Measurements from ENCODE around the gene RNGTT.
"Not testable (repeated sequence)": the region's sequence is repeated elsewhere in the genome, so short reads cannot be mapped to it uniquely, and the experiment has no call there.

Gene RNGTT

DNA sequence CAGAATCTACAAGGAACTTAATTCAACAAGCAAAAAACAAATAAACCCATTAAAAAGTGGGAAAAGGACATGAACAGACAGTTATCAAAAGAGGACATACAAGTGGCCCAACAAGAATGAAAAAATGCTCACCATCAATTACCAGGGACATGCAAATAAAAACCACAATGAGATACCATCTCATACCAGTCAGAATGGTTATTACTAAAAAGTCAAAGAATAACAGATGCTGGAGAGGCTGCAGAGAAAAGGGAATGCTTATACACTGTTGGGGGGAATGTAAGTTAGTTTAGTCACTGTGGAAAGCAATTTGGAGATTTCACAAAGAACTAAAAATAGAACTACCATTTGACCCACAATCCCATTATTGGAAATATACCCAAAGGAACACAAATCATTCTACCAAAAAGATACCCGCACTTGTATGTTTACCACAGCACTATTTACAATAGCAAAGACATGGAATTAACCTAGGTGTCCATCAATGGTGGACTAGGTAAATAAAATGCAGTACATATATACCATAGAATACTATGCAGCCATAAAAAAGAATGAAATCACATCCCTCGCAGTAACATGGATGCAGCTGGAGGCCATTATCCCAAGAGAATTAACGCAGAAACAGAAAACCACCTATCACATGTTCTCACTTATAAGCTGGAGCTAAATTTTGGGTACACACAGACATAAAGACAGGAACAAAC lies 48.4 kb downstream of the RNGTT start:
- no peak for DNase-seq (ENCODE audit: low read depth in 2 of 3, low spot score in 2 of 3)

DNA sequence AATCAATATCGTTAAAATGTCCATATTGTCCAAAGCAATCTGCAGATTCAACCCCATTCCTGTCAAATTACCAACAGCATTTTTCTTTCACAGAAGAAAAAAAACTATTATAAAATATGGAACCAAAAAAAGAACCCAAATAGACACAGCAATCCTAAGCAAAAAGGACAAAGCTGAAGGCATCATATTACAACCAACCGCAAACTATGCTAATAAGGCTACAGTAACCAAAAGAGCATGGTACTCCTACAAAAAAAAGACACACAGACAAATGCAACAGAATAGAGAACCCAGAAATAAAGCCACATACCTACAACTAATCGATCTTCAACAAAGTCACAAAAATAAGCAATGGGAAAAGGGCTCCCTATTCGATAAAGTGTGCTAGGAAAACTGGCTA lies 49.2 kb downstream of the RNGTT start:
- DNase-seq (ENCODE audit: low read depth in 2 of 3, low spot score in 2 of 3), result no peak

- DNase-seq (ENCODE audit: low read depth in 2 of 3, low spot score in 2 of 3), result no peak
These were observed 49.9 kb downstream of the RNGTT start for GRCh38 chr6:88913471-88913870.

DNA sequence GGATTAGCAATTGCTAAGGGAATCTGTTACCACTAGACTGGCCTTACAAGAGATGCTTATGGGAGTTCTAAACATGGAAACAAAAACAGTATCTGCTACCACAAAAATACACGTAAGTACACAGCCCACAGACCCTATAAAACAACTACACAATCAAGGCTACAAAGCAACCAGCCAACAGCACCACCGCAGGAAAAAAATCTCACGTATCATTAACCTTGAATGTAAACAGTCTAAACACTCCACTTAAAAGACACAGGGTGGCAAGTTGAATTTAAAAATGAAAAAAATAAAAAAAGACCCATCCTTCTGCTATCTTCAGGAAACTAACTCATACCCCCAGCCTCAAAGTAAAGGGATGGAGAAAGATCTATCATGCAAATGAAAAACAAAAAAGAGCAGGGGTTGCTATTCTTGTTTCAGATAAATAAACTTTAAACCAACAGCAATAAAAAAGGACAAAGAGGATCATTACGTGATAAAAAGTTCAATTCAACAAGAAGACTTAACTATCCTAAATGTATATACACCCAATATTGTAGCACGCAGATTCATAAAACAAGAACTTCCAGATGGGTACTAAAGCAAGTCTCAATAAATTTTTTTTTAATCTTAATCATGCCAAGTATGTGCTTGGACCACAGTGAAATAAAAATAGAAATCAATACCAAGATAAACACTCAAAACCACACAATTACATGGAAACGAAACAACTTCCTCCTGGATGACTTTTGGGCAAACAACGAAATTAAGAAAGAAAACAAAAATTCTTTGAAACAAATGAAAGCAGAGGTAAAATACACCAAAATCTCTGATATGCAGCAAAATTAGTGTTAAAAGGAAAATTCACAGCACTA lies 52.3 kb downstream of the RNGTT start:
- no peak for DNase-seq (ENCODE audit: low read depth in 2 of 3, low spot score in 2 of 3)

DNA sequence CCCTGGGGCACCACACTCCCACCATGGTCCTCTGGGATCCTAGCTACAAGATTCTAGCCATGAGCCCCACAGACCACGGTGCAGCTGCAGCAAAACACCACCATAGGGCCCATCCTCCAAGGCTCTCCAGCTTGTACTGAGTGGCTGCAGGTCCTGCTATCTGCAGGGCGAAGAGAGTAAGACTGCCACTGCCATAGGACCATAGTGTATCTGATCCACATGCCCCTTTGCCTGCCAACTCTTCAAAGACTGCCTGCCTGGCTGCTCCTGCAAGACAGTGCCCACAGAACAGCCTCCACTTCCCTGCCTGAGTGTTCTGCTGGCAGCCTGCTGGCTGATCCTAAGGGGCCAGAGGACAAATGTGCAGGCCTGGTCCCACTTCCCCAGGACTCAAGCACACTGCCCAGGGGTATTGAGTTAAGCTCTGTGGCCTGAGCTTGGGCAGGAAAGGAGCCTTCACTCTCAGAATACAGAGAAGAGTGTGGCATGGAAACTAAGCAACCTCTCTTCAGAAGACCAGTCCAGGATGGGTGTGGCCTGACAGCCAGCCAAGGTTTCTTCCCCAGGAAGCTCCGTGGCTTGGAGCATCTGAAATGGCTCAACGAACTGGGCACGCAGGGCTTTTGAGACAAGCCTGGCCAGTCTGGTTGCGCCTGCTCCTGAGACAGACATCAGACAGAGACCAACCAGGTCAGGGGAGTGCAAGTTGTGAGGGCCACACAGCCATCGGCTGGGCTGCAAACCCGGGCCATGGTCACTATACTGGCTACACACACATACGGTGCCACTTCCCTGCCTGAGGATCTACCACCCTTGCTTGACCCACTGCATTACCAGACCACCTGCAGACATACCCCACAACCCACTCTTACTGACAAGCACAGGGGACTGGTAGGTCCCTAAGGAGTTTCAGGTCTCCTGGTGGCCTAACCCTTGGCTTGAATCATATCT lies 54.5 kb downstream of the RNGTT start:
- DNase-seq (ENCODE audit: low read depth in 2 of 3, low spot score in 2 of 3), result no peak

DNA sequence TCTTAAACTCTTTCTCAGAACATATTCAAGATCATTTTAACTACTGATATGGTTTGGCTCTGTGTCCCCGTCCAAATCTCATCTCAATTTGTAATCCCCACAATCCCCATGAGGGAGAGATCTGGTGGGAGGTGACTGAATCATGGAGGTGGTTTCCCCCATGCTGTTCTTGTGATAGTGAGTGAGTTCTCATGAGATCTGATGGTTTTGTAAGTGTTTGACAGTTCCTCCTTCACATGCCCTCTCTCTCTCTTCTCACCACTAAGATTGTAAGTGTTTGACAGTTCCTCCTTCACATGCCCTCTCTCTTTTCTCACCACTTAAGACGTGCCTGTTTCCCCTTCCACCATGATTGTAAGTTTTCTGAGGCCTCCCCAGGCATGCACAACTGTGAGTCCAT lies 56.3 kb downstream of the RNGTT start:
- DNase-seq (ENCODE audit: low read depth in 2 of 3, low spot score in 2 of 3), result not testable (repeated sequence)

DNA sequence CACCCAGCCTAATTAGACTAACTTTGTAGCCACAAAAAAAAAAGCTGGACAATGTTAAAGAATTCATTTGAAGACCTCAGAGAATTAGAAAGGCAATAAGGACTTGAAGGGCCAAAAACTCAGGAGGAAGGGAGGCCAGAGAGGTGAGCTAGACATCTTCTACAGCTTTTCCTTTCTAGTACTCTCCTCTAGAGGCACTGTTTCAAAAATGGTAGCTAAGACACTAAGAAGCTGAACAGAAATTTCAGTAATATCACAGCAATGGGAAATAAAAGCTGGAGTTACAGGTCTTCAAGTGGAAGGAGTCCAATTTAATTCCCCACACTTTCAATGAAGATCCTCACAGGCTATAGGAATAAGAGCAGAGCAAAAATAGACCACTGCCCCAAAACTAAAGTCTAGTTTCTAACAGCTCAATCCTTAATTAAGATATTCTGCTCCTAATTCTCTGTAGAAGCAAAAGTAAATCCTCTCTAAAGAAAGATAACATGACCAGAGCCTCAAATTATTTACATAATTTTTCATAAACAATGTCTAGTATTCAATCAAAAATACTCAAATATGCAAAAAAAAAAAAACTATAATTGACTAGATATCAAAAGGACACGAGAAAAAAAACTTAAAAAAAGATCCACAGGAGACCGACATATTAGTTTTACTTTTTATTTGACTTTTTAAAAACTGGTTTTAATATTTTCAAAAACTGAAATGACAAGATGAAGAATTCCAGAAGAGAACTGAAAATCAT lies 63.7 kb downstream of the RNGTT start:
- DNase-seq (ENCODE audit: low read depth in 2 of 3, low spot score in 2 of 3), result no peak

GRCh38 chr6:88895911-88896310 lies 67.5 kb downstream of the RNGTT start:
- DNase-seq (ENCODE audit: low read depth in 2 of 3, low spot score in 2 of 3), result no peak

DNA sequence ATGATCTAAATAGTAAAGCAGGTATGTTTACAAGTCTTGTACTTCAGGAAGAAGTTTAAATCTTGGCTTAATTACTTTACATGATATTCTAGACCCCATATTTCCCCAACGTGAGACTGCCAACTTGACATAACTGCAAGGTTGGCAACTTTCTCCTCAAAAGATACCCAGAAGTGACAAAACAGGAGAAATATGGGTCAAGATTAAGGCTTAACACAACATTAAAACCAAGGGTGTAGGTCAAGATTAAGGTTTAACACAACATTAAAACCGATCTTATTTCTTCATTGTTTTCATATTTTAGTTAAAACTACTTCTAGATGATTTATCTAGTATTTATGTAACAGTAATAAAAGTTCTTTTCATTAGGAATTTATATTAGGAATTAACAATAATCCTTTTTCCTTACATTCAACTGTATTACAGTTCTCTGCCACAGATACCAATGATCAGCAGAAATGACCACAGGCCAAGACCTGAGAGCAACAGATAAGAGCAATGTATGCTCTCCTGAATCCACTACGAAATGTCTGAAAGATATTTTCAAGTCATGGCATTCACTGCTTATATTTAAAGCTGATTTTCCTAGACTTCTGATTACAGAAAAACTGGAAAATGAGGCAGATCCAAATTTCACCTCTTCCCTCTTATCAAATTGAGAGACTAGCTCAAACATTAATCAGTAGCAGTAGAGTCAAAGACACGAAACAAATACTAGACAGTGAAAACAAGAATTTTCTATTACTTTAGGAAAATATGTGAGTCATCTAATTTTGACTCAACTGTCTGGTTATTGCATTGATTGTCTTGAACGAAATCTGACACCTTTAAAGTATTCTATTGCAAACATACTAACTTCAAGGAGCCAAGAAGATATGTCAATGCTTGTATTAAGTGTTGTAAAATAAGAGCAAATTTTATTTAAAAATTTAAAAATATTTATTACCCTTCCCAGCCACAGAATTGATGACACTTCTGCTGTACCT lies 72.3 kb downstream of the RNGTT start:
- no peak for DNase-seq (ENCODE audit: low read depth in 2 of 3, low spot score in 2 of 3)

GRCh38 chr6:88890394-88890793 lies 73.0 kb downstream of the RNGTT start:
- no peak for DNase-seq (ENCODE audit: low read depth in 2 of 3, low spot score in 2 of 3)

GRCh38 chr6:88884361-88884760 lies 79.1 kb downstream of the RNGTT start:
- DNase-seq (ENCODE audit: low read depth in 2 of 3, low spot score in 2 of 3), result no peak

DNA sequence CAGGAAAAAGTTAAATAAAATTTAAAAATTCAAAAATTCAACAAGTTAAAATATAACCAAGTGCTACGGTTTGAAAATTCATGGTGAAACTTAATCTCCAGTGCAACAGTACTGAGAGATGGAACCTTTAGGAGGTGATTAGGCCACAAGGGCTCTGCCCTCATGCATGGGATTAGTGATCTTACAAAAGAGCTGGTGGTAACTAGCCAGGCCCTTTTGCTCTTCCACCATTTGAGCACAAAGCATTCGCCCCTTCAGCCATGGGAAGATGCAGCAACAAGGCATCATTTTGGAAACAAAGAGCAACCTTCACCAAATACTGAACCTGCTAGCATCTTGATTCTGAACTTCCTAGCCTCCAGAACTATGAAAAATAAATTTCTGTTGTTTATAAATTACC lies 80.9 kb downstream of the RNGTT start:
- no peak for DNase-seq (ENCODE audit: low read depth in 2 of 3, low spot score in 2 of 3)

DNA sequence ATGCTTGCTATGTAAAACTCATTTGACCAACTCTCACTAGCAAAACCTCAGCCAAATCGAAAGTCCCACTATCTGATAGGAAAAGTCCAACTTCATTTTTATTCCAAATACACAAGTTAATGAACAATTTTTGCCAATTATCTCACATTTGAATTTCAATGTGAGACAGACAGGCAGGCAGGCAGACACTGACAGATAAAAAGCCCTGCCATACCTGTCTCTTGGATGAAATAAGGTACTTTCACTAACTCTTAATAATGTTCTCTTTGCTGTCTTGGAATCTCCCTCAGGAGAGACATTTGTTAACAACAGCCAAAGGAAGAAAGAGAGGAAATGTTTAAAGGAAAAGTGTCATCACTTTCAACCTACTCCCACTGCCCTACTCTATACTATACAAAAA lies 82.0 kb downstream of the RNGTT start:
- DNase-seq (ENCODE audit: low read depth in 2 of 3, low spot score in 2 of 3), result no peak

GRCh38 chr6:88880021-88880420 lies 83.4 kb downstream of the RNGTT start:
- no peak for DNase-seq (ENCODE audit: low read depth in 2 of 3, low spot score in 2 of 3)

DNA sequence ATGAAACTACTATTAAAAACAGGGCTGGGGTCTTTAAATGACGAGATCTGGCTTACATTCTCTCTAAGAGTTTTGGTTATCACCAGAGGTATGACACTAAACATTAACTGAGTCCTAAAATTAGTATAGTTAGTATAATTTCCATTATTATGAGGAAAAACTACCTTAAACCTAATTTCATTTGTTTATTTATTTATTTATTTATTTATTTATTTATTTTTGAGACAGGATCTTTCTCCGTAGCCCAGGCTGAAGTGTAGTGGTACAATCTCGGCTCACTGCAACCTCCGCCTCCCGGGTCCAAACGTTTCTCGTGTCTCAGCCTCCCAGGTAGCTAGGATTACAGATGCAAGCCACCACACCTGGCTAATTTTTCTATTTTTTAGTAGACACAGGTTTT lies 85.5 kb downstream of the RNGTT start:
- no peak for DNase-seq (ENCODE audit: low read depth in 2 of 3, low spot score in 2 of 3)

- no peak for DNase-seq (ENCODE audit: low read depth in 2 of 3, low spot score in 2 of 3)
These were observed 90.5 kb downstream of the RNGTT start for GRCh38 chr6:88872962-88873361.

DNA sequence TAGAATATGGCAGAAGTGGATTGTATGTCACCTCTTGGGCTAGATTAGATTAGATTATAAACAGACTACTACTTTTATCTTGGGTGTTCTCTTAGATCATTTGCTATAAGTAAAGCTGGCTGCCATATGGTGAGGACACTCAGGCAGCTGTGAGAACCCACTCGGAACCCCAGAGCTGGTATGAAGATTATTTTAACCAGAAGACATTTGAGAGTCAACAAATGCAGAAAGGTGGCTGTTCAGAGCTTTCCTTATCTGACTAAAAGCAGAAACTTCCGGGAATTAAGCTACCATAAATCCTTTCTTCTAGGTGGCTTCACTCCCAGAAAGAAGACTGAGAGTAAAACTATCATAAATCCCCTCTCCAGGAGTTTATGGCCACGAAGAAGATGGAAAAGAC lies 91.9 kb downstream of the RNGTT start:
- no peak for DNase-seq (ENCODE audit: low read depth in 2 of 3, low spot score in 2 of 3)

- DNase-seq (ENCODE audit: low read depth in 2 of 3, low spot score in 2 of 3), result no peak
These were observed 92.6 kb downstream of the RNGTT start for GRCh38 chr6:88870717-88871330.

All from activated CD8-positive, alpha-beta memory T cell treated with anti-CD3 and anti-CD28 coated beads for 48 hours (primary cell).